HCT116 (cell line): ENCODE results near the gene SLC22A2.

ENCODE experiments used
- CTCF ChIP-seq, 3 experiments: fragments of 200-600 bp in 1 of 3; sonication (generic) in 1 of 3; IDR thresholded peaks in 2 of 3; conservative IDR thresholded peaks in 1 of 3; 2 replicates each; pipeline ENCODE4 v1.5.1; 2012 to 2017; ENCODE audit warnings: low read depth in 2 of 3, low read length in 2 of 3, antibody characterized with exemption in 1 of 3, borderline replicate concordance in 1 of 3, control low read depth in 1 of 3, mild to moderate bottlenecking in 1 of 3, mixed read lengths in 1 of 3, mixed run types in 1 of 3, moderate library complexity in 1 of 3; ENCODE audit not compliant: insufficient read depth in 1 of 3
- FOSL1 ChIP-seq: IDR thresholded peaks from 2 replicates; pipeline ENCODE4 v1.6.1; 2012; ENCODE audit warnings: low read depth
- POLR2AphosphoS5 ChIP-seq: IDR thresholded peaks from 2 replicates; pipeline ENCODE4 v1.6.1; 2011; ENCODE audit warnings: mild to moderate bottlenecking, low read depth, low read length, moderate library complexity
- SIN3A ChIP-seq: IDR thresholded peaks from 2 replicates; pipeline ENCODE4 v1.6.1; 2012; ENCODE audit warnings: low read depth

GRCh38 chr6:160270347-160270746 lies 11.7 kb upstream of the SLC22A2 start:
- TF ChIP-seq CTCF (IDR thresholded peaks at IDR 0.05 in 2 of 3, conservative IDR thresholded peaks at IDR 0.05 in 1 of 3; ENCODE audit: borderline replicate concordance in 1 of 3, insufficient read depth in 1 of 3, low read depth in 2 of 3, low read length in 2 of 3) (no peak), POLR2AphosphoS5 (no peak), SIN3A (no peak), FOSL1 (no peak)
